ENCODE results near the gene GAPDHS. TPM values are rescaled to one million over a fixed set of nuclear protein-coding genes. Genes with fewer than 3 reads are reported as not detected.

GAPDHS gene
- total RNA-seq, 1 experiment from 2014 or later = 3.6 TPM

Other genes starting within 250 kb of the GAPDHS start
- gene MAG, start 241.3 kb upstream of the GAPDHS start, total RNA-seq (2014; rRNA removed; shearing (Covaris generic)) = not detected in 2 replicates
- gene CD22, start 204.3 kb upstream of the GAPDHS start, total RNA-seq (2014; rRNA removed; shearing (Covaris generic)) = 4.4 and 5.5 TPM in 2 replicates
- gene FFAR1, start 185.6 kb upstream of the GAPDHS start, total RNA-seq (2014; rRNA removed; shearing (Covaris generic)) = not detected in 2 replicates
- not detected in 2 replicates for gene FFAR3, start 175.0 kb upstream of the GAPDHS start, total RNA-seq (2014; rRNA removed; shearing (Covaris generic))
- not detected in 2 replicates for gene GPR42, start 162.4 kb upstream of the GAPDHS start, total RNA-seq (2014; rRNA removed; shearing (Covaris generic))
- 0.13 TPM in 1 of 2 replicates, not detected in the other for gene FFAR2, start 85.2 kb upstream of the GAPDHS start, total RNA-seq (2014; rRNA removed; shearing (Covaris generic))
- not detected in 2 replicates for gene KRTDAP, start 43.0 kb upstream of the GAPDHS start, total RNA-seq (2014; rRNA removed; shearing (Covaris generic))
- gene DMKN, start 19.8 kb upstream of the GAPDHS start, total RNA-seq (2014; rRNA removed; shearing (Covaris generic)) = 16.7 and 23.0 TPM in 2 replicates
- 0.11 TPM in 1 of 2 replicates, not detected in the other for gene SBSN, start 5.1 kb upstream of the GAPDHS start, total RNA-seq (2014; rRNA removed; shearing (Covaris generic))
- 582 and 591 TPM in 2 replicates for gene TMEM147, start 12.2 kb downstream of the GAPDHS start, total RNA-seq (2014; rRNA removed; shearing (Covaris generic))
- gene ATP4A, start 30.2 kb downstream of the GAPDHS start, total RNA-seq (2014; rRNA removed; shearing (Covaris generic)) = not detected in 2 replicates
- not detected in 2 replicates for gene PMIS2, start 52.7 kb downstream of the GAPDHS start, total RNA-seq (2014; rRNA removed; shearing (Covaris generic))
- gene HAUS5, start 79.3 kb downstream of the GAPDHS start, total RNA-seq (2014; rRNA removed; shearing (Covaris generic)) = 9.2 and 11.1 TPM in 2 replicates
- 54.5 and 58.2 TPM in 2 replicates for gene RBM42, start 95.6 kb downstream of the GAPDHS start, total RNA-seq (2014; rRNA removed; shearing (Covaris generic))
- 0.40 TPM in 1 of 2 replicates, not detected in the other for gene ETV2, start 108.3 kb downstream of the GAPDHS start, total RNA-seq (2014; rRNA removed; shearing (Covaris generic))
- gene COX6B1, start 114.9 kb downstream of the GAPDHS start, total RNA-seq (2014; rRNA removed; shearing (Covaris generic)) = 568 and 619 TPM in 2 replicates
- gene UPK1A, start 133.1 kb downstream of the GAPDHS start, total RNA-seq (2014; rRNA removed; shearing (Covaris generic)) = not detected in 2 replicates
- not detected in 2 replicates for gene ZBTB32, start 171.1 kb downstream of the GAPDHS start, total RNA-seq (2014; rRNA removed; shearing (Covaris generic))
- 3.7 and 5.9 TPM in 2 replicates for gene KMT2B, start 184.5 kb downstream of the GAPDHS start, total RNA-seq (2014; rRNA removed; shearing (Covaris generic))
- gene IGFLR1, start 209.0 kb downstream of the GAPDHS start, total RNA-seq (2014; rRNA removed; shearing (Covaris generic)) = 1.5 and 6.9 TPM in 2 replicates
- 6.0 and 6.9 TPM in 2 replicates for gene U2AF1L4, start 212.0 kb downstream of the GAPDHS start, total RNA-seq (2014; rRNA removed; shearing (Covaris generic))
- gene PSENEN, start 212.2 kb downstream of the GAPDHS start, total RNA-seq (2014; rRNA removed; shearing (Covaris generic)) = 51.5 and 56.0 TPM in 2 replicates
- 5.3 and 7.7 TPM in 2 replicates for gene LIN37, start 215.1 kb downstream of the GAPDHS start, total RNA-seq (2014; rRNA removed; shearing (Covaris generic))
- not detected in 2 replicates for gene HSPB6, start 223.6 kb downstream of the GAPDHS start, total RNA-seq (2014; rRNA removed; shearing (Covaris generic))
- gene PROSER3, start 224.7 kb downstream of the GAPDHS start, total RNA-seq (2014; rRNA removed; shearing (Covaris generic)) = 1.3 and 1.7 TPM in 2 replicates
- 0.83 and 0.87 TPM in 2 replicates for gene ARHGAP33, start 242.1 kb downstream of the GAPDHS start, total RNA-seq (2014; rRNA removed; shearing (Covaris generic))